Lower leg skin (tissue), 3 donors: ENCODE measurements around the gene MYO5A.

ENCODE experiments used
- POLR2A ChIP-seq, 2 donors: fragments of 450-650 bp; IDR thresholded peaks; one replicate each; pipeline ENCODE4 v1.6.1; 2016 to 2017; ENCODE audit warnings: antibody characterized with exemption in 2 of 2, mild to moderate bottlenecking in 1 of 2, moderate library complexity in 1 of 2
- TF ChIP-seq, protein P1 (sequence below), 3 donors: fragments of 450-650 bp; IDR thresholded peaks; one replicate each; pipeline ENCODE4 v1.5.1; 2016; ENCODE audit warnings: antibody characterized with exemption in 3 of 3, mild to moderate bottlenecking in 3 of 3, moderate library complexity in 2 of 3

DNA sequence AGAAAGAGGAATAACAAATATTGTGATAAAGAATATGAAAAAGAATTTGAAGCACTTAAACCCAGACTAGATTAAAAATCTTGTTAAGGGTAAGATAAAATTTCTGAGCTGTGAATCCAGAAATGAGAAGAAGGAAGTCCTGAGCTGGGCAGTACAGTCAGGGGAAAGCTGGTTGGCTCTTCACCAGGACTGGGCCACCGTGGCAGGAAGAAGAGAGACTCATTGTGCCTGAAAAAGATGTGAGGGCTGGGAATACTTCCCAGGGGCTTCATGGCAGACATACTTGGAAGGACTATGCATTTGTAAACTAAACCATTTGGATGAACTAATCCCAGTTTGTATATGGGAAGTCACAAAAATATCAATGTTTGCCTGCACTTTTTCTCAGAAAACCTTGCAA lies 204.6 kb downstream of the MYO5A start:
- TF ChIP-seq, protein P1, sequence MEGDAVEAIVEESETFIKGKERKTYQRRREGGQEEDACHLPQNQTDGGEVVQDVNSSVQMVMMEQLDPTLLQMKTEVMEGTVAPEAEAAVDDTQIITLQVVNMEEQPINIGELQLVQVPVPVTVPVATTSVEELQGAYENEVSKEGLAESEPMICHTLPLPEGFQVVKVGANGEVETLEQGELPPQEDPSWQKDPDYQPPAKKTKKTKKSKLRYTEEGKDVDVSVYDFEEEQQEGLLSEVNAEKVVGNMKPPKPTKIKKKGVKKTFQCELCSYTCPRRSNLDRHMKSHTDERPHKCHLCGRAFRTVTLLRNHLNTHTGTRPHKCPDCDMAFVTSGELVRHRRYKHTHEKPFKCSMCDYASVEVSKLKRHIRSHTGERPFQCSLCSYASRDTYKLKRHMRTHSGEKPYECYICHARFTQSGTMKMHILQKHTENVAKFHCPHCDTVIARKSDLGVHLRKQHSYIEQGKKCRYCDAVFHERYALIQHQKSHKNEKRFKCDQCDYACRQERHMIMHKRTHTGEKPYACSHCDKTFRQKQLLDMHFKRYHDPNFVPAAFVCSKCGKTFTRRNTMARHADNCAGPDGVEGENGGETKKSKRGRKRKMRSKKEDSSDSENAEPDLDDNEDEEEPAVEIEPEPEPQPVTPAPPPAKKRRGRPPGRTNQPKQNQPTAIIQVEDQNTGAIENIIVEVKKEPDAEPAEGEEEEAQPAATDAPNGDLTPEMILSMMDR (IDR thresholded peaks at IDR 0.05): no peak
- no peak for TF ChIP-seq POLR2A (IDR thresholded peaks at IDR 0.05)
